ENCODE measurements around the gene LGALS1. TPM values are rescaled to one million over a fixed set of nuclear protein-coding genes. Genes with fewer than 3 reads are reported as not detected.

Gene LGALS1
- total RNA-seq, 1 donor, result 3,707 TPM

DNA sequence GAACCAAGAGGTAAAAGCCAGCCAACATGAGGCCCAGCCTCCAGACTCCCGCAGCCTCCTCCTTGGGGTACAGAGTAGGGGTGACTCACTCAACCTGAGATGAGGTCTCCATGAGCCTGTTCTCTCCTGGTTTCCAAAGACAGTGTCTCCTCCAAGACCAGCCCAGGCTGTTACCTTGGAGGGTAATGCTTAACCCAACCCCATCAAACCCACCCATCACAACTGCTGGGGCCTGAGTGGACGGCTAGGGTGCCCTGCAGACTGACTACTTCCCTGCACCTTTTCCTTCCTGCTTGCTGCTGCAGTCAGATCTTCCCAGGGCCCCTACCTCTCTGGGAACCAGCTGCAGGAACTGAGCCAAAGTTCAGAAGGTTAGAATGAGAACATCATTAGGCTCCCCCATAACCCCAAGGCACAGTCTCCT is 5.6 kb downstream of the LGALS1 start:
- no peak overlapping the region for H3K4me3 ChIP-seq (ENCODE audit: low read depth, low read length)
- peak; percentile 47 for DNase-seq (ENCODE audit: low read depth)
- no peak for TF ChIP-seq CTCF (IDR thresholded peaks at IDR 0.05; ENCODE audit: insufficient read depth, low read depth, low read length)

DNA sequence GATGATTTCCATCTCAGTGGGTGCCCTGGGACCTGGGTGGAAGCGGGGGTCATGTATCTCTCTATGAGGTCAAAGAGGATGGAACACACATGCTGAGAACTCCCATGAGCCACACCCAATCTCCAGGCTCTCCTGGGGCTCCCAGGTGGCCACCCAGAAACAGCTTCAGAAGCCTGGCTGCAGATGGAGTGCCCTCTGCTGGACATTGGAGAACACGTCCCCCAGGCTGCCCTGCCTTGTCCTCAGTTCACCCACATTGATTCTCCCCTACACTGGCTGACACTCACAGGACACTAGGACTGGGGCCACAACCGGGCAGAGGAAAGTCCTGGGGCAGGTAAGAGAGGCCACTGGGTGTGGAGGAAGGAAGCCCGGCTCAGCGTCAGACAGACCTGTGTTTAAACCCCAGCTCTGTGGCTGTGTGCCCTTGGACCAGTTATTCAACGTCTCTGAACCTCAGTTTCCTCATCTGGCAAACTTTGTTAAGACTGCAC is 6.2 kb downstream of the LGALS1 start:
- H3K4me3 ChIP-seq (ENCODE audit: low read depth, low read length), result no peak overlapping the region
- DNase-seq (ENCODE audit: low read depth), result peak; percentile 83
- TF ChIP-seq CTCF (IDR thresholded peaks at IDR 0.05; ENCODE audit: insufficient read depth, low read depth, low read length), result peak; percentile 92

GRCh38 chr22:37684803-37685615 is 9.6 kb downstream of the LGALS1 start:
- H3K4me3 ChIP-seq (ENCODE audit: low read depth, low read length), result no peak overlapping the region
- DNase-seq (ENCODE audit: low read depth), result no peak
- no peak for TF ChIP-seq CTCF (IDR thresholded peaks at IDR 0.05; ENCODE audit: insufficient read depth, low read depth, low read length)

GRCh38 chr22:37686002-37686982 is 10.9 kb downstream of the LGALS1 start, which contains the start of gene NOL12:
TSS of gene NOL12 (plus strand) at chr22:37686343. CDS start at chr22:37686393, 50 bp downstream.
- no peak for TF ChIP-seq CTCF (IDR thresholded peaks at IDR 0.05; ENCODE audit: insufficient read depth, low read depth, low read length)
- DNase-seq (ENCODE audit: low read depth), result peak; percentile 89
- peak within 1 kb of the TSS; percentile 86 for H3K4me3 ChIP-seq (ENCODE audit: low read depth, low read length)

- DNase-seq (ENCODE audit: low read depth), result no peak
- TF ChIP-seq CTCF (IDR thresholded peaks at IDR 0.05; ENCODE audit: insufficient read depth, low read depth, low read length), result no peak
Observed at GRCh38 chr22:37690407-37690806, 15.0 kb downstream of the LGALS1 start.

GRCh38 chr22:37690901-37691504 is 15.6 kb downstream of the LGALS1 start:
- H3K4me3 ChIP-seq (ENCODE audit: low read depth, low read length), result no peak overlapping the region
- TF ChIP-seq CTCF (IDR thresholded peaks at IDR 0.05; ENCODE audit: insufficient read depth, low read depth, low read length), result no peak
- DNase-seq (ENCODE audit: low read depth), result no peak

More at GRCh38 chr22:37690407-37690806, 15.0 kb downstream of the LGALS1 start:
- no peak overlapping the region for H3K4me3 ChIP-seq (ENCODE audit: low read depth, low read length)

Measured in fibroblast of villous mesenchyme (primary cell).